ENCODE results near the gene TMEM271. TPM values are rescaled to one million over a fixed set of nuclear protein-coding genes. Genes with fewer than 3 reads are reported as not detected.
"Not testable (repeated sequence)": the region's sequence is repeated elsewhere in the genome, so short reads cannot be mapped to it uniquely, and the experiment has no call there.

Gene TMEM271
- total and polyA plus RNA-seq, 4 donors = not detected

DNA sequence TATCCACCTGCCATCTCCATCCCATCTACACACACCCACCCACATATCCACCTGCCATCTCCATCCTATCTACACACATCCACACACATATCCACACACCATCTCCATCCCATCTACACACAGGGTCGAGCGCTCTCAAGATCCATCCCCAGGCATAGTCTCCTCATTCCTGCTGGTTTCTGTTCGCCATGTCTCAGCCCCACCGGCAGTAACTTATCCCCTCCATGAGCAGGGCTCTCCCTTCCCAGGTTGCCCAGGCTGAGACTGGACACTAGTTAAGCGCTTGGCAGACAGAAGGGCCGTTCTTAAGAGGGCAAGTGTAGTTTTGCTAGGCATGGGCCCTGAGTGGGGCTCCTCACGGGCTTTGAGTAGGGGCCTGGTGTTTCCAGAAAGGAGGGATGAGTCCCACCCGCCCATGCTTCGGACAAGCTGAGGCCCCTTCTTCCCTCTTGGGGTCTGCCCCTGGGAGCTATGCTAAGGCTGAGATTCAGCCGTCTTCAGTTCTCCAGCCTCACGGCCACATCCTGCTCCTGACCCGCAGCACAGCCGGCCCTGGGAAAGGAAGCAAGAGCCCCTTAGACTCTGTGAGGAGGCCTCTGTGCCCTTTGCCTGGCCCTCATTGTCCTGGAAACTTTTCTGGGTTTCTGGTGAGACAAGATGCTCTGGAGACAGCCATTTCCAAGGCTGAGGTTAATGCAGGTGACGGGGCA is 20.4 kb downstream of the TMEM271 start:
- no peaks in the 10 kb centered on the region for H3K4me1 ChIP-seq (ENCODE audit: control insufficient read depth in 5 of 5, insufficient read depth in 5 of 5, low read length in 5 of 5)
- H3K4me3 ChIP-seq = no peak overlapping the region
- DNase-seq = no peak
- TF ChIP-seq, protein P1, sequence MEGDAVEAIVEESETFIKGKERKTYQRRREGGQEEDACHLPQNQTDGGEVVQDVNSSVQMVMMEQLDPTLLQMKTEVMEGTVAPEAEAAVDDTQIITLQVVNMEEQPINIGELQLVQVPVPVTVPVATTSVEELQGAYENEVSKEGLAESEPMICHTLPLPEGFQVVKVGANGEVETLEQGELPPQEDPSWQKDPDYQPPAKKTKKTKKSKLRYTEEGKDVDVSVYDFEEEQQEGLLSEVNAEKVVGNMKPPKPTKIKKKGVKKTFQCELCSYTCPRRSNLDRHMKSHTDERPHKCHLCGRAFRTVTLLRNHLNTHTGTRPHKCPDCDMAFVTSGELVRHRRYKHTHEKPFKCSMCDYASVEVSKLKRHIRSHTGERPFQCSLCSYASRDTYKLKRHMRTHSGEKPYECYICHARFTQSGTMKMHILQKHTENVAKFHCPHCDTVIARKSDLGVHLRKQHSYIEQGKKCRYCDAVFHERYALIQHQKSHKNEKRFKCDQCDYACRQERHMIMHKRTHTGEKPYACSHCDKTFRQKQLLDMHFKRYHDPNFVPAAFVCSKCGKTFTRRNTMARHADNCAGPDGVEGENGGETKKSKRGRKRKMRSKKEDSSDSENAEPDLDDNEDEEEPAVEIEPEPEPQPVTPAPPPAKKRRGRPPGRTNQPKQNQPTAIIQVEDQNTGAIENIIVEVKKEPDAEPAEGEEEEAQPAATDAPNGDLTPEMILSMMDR (IDR thresholded peaks at IDR 0.05; ENCODE audit: control extremely low read depth, extremely low read depth) = no peak
- no peak overlapping the region for H3K9ac ChIP-seq (ENCODE audit: insufficient read depth in 1 of 2, low read length in 2 of 2)
- H3K9me3 ChIP-seq (ENCODE audit: control insufficient read depth in 4 of 4, insufficient read depth in 3 of 4, low read length in 3 of 4) = peaks cover 0 to 12% (median 0%) of the 10 kb centered on the region in 4 donors
- H3K27ac ChIP-seq (ENCODE audit: low read depth in 1 of 2, low read length in 1 of 2) = no peak overlapping the region
- H3K27me3 ChIP-seq (ENCODE audit: control insufficient read depth in 3 of 3, insufficient read depth in 3 of 3, low read length in 2 of 3) = no peaks in the 10 kb centered on the region
- WGBS, 2 donors = 89 to 90% methylated on average over 14 of the region's 14 CpGs
- no peak for ATAC-seq (ENCODE audit: insufficient read depth, low FRiP score)
- no peaks in the 10 kb centered on the region for H3K36me3 ChIP-seq (ENCODE audit: control insufficient read depth in 4 of 4, insufficient read depth in 4 of 4, low read length in 4 of 4)

DNA sequence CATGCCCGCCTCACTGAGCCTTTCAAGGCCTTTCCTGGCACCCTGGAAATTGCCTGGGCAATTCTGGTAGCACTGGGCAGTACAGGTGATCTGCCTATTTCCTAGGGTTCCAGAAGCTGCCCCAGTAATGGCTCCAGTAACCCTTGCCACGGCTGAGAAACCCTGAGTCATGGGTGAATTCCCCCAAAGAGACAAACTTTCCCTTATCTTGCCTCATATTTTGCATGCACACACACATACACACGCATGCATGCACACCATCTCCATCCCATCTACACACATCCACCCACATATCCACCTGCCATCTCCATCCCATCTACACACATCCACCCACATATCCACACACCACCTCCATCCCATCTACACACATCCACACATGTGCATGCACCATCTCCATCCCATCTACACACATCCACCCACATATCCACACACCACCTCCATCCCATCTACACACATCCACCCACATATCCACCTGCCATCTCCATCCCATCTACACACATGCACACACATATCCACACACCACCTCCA is 21.2 kb downstream of the TMEM271 start:
- H3K4me1 ChIP-seq (ENCODE audit: control insufficient read depth in 5 of 5, insufficient read depth in 5 of 5, low read length in 5 of 5); ATAC-seq (ENCODE audit: insufficient read depth, low FRiP score); DNase-seq; H3K9ac ChIP-seq (ENCODE audit: insufficient read depth in 1 of 2, low read length in 2 of 2); H3K4me3 ChIP-seq; H3K27ac ChIP-seq (ENCODE audit: low read depth in 1 of 2, low read length in 1 of 2); H3K36me3 ChIP-seq (ENCODE audit: control insufficient read depth in 4 of 4, insufficient read depth in 4 of 4, low read length in 4 of 4); H3K27me3 ChIP-seq (ENCODE audit: control insufficient read depth in 3 of 3, insufficient read depth in 3 of 3, low read length in 2 of 3): not testable (repeated sequence)
- peaks cover 0 to 12% (median 0%) of the 10 kb centered on the region in 4 donors for H3K9me3 ChIP-seq (ENCODE audit: control insufficient read depth in 4 of 4, insufficient read depth in 3 of 4, low read length in 3 of 4)
- 76 to 89% methylated on average over 3 of the region's 3 CpGs for WGBS, 2 donors

DNA sequence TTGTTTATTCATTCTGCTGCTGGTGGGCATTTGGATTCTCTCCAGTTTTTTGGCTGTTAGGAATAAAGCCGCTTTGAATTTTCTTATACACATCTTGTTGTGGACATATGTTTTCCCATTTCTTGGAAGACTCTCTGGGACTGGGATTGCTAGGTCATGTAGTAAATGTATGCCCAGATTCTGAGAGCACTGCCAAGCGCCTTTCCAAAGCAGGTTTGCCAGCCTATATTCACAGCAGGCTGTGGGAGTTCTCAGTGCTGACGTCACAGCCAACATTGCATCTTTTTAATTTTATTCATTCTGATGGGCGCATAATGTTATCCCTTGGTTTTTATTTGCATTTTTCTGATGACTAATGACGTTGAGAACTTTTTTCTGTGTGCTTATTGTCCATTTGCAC is 24.1 kb downstream of the TMEM271 start:
- Histone ChIP-seq H3K4me3 (no peak overlapping the region), H3K27me3 (ENCODE audit: control insufficient read depth in 3 of 3, insufficient read depth in 3 of 3, low read length in 2 of 3) (no peaks in the 10 kb centered on the region), H3K27ac (ENCODE audit: low read depth in 1 of 2, low read length in 1 of 2) (no peak overlapping the region), H3K36me3 (ENCODE audit: control insufficient read depth in 4 of 4, insufficient read depth in 4 of 4, low read length in 4 of 4) (no peaks in the 10 kb centered on the region), H3K4me1 (ENCODE audit: control insufficient read depth in 5 of 5, insufficient read depth in 5 of 5, low read length in 5 of 5) (no peaks in the 10 kb centered on the region), H3K9me3 (ENCODE audit: control insufficient read depth in 4 of 4, insufficient read depth in 3 of 4, low read length in 3 of 4) (peaks cover 0 to 9% (median 0%) of the 10 kb centered on the region in 4 donors), H3K9ac (ENCODE audit: insufficient read depth in 1 of 2, low read length in 2 of 2) (no peak overlapping the region)
- 78 to 80% methylated on average over 5 of the region's 5 CpGs for WGBS, 2 donors
- TF ChIP-seq, protein P1 (IDR thresholded peaks at IDR 0.05; ENCODE audit: control extremely low read depth, extremely low read depth) = no peak
- DNase-seq (no peak), ATAC-seq (ENCODE audit: insufficient read depth, low FRiP score) (no peak)

DNA sequence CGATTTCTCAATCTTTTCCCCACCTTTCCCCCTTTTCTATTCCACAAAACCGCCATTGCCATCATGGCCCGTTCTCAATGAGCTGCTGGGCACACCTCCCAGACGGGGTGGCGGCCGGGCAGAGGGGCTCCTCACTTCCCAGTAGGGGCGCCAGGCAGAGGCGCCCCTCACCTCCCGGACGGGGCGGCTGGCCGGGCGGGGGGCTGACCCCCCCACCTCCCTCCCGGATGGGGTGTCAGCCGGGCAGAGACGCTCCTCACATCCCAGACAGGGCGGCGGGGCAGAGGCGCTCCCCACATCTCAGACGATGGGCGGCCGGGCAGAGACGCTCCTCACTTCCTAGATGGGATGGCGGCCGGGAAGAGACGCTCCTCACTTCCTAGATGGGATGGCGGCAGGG is 25.8 kb downstream of the TMEM271 start:
- not testable (repeated sequence) for H3K36me3 ChIP-seq (ENCODE audit: control insufficient read depth in 4 of 4, insufficient read depth in 4 of 4, low read length in 4 of 4); H3K9me3 ChIP-seq (ENCODE audit: control insufficient read depth in 4 of 4, insufficient read depth in 3 of 4, low read length in 3 of 4); ATAC-seq (ENCODE audit: insufficient read depth, low FRiP score); H3K27me3 ChIP-seq (ENCODE audit: control insufficient read depth in 3 of 3, insufficient read depth in 3 of 3, low read length in 2 of 3); H3K9ac ChIP-seq (ENCODE audit: insufficient read depth in 1 of 2, low read length in 2 of 2); H3K27ac ChIP-seq (ENCODE audit: low read depth in 1 of 2, low read length in 1 of 2); DNase-seq; H3K4me3 ChIP-seq; H3K4me1 ChIP-seq (ENCODE audit: control insufficient read depth in 5 of 5, insufficient read depth in 5 of 5, low read length in 5 of 5)
- WGBS, 2 donors = 91 to 94% methylated on average over 17 to 27 of the region's 27 CpGs
